HG03432 (cell line): ENCODE results near the gene ATRIP.
A peak's percentile ranks its signal among the peaks of the same experiment; 100 is the strongest.
"Not testable (repeated sequence)": the region's sequence is repeated elsewhere in the genome, so short reads cannot be mapped to it uniquely, and the experiment has no call there.

Source experiments
- ATAC-seq: cut with Tn5 transposase; IDR thresholded peaks from one replicate; pipeline ENCODE4 v1.9.1; 2021; ENCODE audit warnings: mild to moderate bottlenecking, moderate library complexity; ENCODE audit not compliant: unreplicated experiment

ATRIP gene

GRCh38 chr3:48435774-48436476 lies 10.6 kb upstream of the ATRIP start:
- peak; percentile 31 for ATAC-seq

- no peak for ATAC-seq
Measured at GRCh38 chr3:48436477-48436787, 10.1 kb upstream of the ATRIP start.

- ATAC-seq = no peak
Measured at GRCh38 chr3:48436855-48437254, 9.7 kb upstream of the ATRIP start.

DNA sequence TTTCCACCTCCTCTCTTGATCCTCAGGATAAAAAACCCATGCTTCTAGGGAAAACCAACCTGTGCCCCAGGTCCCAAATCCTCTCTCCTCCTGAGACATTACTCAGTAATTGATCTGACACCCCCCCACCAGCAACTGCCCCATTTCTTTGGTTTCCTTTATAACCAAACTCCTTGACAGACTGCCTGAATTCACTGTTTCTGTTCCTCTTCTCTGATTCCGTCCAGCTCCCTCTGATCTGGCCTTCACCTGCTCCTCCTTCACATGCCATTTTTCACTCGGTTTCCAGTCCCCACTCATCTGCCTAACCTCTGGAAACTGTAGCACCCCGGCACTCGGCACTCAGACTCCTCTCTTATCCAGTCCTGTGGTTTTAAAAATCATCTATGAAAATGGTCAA lies 8.7 kb upstream of the ATRIP start:
- no peak for ATAC-seq

DNA sequence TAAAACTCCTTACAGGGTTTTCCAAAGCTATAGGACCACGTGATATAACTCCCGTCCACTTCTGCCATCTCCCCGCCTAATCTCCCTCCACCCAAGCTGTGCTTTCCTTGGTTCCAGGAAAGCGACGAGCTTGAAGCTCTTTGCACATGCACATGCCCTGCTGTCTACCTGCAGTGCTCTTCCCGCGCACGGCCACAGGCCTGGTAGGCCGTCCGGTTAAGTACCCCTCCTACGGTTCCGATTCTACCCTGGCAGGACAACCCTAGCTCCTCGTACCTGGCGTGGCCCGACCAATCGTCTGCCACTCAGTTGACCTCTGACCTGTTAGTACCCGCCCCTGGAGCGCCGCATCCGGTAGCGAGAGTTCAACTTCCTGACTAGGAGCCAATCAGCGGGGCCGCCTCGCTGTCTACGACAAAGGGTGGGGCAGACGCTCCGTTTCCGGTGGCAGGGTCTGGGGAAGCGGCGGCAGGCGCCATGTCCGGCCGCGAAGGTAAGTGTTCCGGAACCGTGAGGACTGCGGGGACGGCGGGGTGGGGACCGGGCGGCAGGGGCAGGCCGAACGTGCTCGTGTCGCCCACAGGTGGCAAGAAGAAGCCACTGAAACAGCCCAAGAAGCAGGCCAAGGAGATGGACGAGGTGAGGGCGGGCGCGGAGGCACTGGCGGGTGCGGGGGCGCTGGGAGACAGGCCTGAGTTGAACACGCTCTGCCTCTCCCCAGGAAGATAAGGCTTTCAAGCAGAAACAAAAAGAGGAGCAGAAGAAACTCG lies 6.5 kb upstream of the ATRIP start, which contains the start of the genes CCDC51 and TMA7:
Gene CCDC51 (minus strand): TSS at position 300 of the 770 bp plus-strand sequence. CDS start 4,991 bp downstream, outside the sequence.
Gene TMA7 (plus strand): TSS at position 438 of the 770 bp plus-strand sequence. CDS start 40 bp downstream, at position 478.
- peak; percentile 93 for ATAC-seq

DNA sequence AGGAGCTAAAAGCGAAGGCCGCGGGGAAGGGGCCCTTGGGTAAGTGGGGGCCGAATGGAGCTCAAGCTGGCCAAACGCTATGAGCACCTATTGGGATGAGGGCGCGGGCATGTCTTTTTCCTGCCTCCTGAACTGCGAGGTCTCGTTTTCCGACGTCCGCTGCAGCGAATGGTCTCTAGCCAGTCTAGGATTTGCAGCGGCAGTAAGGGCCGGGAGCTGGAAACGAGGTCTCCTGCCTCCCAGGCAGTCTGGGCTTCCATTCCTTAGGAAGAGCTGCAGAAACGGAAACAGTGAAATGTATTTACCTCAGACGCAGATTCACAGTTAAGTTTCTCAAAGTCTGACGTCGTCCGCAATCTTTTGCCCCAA lies 6.0 kb upstream of the ATRIP start:
- ATAC-seq = peak; percentile 7

GRCh38 chr3:48441940-48442339 lies 4.6 kb upstream of the ATRIP start:
- no peak for ATAC-seq

- no peak for ATAC-seq
Measured at GRCh38 chr3:48445277-48445882, 1.2 kb upstream of the ATRIP start.

DNA sequence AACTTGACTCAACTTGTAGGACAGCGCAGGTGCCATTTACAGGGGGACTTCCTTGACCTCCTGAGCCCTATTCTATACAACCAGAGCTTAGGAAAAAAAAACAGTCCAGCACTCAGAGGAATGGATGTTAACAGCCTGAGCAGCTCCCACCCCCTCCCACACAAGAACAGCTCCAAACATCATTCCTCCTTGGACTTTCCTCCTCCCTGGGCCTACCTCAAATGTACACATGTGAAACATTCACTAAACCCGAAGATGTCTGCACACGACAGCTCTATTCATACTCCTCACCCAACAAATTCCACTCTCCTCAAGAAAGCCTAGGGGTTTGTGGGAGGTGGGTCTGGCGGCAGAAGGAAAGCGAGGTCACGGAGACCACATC lies 503 bp upstream of the ATRIP start:
- ATAC-seq = no peak

DNA sequence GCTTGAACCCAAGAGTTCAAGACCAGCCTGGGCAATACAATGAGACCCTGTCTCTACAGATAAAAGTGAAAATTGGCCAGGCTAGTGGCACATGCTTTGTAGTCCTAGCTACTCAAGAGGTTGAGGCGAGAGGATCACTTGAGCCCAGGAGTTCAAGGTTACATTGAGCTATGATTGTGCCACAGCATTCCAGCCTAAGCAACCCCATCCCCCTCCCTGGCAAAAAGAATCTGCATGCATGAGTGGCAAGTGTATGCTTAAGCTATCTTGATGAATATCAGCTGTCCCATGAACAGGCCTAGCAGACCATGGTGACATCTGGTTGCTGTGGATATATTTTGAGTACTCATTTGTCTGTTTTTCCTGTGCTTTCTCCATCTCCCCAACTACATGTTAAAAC lies 4.7 kb downstream of the ATRIP start:
- ATAC-seq = no peak

GRCh38 chr3:48456456-48456855 lies 9.9 kb downstream of the ATRIP start:
- no peak for ATAC-seq

GRCh38 chr3:48459331-48459730 lies 12.8 kb downstream of the ATRIP start:
- no peak for ATAC-seq

DNA sequence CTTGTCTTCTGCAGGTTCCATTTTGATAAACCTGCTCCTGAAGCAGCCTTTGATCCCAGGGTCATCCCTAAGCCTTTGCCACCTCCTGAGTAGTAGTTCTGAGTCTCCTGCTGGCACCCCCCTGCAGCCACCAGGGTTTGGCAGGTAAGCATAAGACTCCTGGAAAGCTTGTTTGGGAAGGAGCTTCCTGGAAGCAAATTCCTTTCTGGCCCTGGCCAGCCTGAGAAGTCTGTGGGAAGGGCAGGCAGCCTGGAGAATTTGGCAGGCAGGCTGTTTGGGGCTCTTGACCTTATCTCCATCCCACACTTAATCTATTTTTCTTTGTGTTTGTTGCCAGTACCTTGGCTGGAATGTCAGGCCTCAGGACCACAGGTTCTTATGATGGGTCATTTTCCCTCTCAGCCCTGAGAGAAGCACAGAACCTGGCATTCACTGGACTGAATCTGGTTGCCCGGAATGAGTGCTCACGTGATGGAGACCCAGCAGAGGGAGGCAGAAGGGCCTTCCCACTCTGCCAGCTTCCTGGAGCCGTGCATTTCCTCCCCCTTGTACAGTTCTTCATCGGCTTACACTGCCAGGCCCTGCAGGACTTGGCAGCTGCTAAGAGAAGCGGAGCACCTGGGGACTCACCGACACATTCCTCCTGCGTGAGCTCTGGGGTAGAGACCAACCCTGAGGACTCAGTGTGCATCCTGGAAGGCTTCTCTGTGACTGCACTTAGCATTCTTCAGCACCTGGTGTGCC lies 13.4 kb downstream of the ATRIP start:
- ATAC-seq = no peak

- no peak for ATAC-seq
Measured at GRCh38 chr3:48460517-48460902, 14.0 kb downstream of the ATRIP start.

- ATAC-seq = not testable (repeated sequence)
Measured at GRCh38 chr3:48461767-48462166, 15.2 kb downstream of the ATRIP start.

DNA sequence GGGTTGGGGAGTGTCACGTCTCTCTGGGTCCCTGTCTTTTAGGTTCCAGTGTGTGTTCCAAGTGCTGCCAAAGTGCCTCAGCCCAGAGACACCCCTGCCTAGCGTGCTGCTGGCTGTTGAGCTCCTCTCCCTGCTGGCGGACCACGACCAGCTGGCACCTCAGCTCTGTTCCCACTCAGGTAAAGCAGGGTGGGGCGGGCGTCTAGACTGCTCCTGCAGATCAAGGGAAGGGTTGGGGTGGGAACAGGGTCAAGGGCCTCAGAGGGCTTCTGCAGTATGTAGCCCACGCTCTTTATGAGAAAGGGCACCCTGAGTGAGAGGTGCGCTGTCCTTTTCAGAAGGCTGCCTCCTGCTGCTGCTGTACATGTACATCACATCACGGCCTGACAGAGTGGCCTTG lies 17.2 kb downstream of the ATRIP start:
- no peak for ATAC-seq

DNA sequence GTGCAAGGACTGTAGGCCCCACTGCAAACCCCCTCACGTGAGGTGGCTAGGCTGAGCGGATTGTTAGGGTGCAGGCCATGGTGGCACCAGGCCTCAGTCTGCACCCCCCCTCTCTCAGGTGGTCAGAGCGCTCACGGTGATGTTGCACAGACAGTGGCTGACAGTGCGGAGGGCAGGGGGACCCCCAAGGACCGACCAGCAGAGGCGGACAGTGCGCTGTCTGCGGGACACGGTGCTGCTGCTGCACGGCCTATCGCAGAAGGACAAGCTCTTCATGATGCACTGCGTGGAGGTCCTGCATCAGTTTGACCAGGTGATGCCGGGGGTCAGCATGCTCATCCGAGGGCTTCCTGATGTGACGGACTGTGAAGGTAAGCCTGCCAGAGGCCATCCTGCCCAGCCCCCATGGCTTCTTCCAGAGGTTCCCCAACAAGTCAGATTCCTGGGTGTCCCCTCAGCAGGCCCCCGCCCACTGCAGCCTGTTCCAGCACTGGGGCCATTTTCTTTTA lies 18.2 kb downstream of the ATRIP start:
- no peak for ATAC-seq

- no peak for ATAC-seq
Measured at GRCh38 chr3:48465237-48465530, 18.6 kb downstream of the ATRIP start.

DNA sequence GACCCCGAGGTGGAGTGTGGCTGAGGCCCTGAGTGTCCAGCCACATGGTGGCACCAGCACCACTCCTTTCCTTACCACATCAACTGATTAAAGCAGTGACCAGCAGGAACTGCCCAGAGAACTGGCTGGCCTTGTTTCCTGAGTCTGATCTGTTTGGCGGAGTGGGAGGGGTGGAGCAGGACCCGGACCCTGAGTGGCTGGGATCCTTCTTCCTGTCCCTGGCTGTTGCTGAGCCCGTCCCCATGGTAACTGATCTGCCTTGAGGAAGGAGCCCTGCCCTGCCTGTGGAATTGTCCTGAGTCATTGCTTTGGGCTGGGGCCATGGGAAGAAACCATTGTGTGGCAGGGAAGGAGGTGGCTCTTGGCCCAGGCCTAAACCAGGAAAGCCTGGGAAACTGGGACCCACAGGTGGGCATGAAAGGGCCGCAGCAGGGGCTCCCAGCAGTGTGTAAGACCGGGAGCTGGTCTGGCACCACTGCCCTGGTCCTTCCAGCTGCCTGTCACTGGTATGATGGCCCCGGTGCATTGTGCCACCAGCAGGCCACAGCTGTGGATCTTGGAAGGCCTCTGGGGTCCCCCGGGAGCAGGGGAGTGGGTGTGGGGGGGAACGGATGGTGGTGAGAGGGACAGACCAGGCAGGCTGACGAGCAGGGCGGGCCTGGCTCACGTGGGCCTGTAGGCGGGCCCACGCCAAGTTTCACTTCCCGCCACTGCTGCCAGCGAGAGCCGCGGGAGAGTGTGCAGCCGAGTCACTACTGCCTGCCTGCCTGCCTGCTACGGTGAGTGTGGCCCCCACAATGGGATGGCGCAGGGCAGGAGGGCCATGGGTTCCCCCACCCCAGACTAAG lies 19.2 kb downstream of the ATRIP start:
- peak; percentile 85 for ATAC-seq

GRCh38 chr3:48466386-48467109 lies 20.0 kb downstream of the ATRIP start:
- peak; percentile 1 for ATAC-seq
